H9 (cell line): ENCODE results near the gene ADGRG7. TPM values are rescaled to one million over a fixed set of nuclear protein-coding genes. Genes with fewer than 3 reads are reported as not detected.

ENCODE experiments used
- DNase-seq: peaks from one replicate; pipeline ENCODE4 v3.0.0-alpha.2; 2017
- H2AFZ ChIP-seq: one replicate; pipeline ENCODE4 v1.6.1; 2013; ENCODE audit warnings: mild to moderate bottlenecking, low read length, control low read depth, moderate library complexity
- H2AK5ac ChIP-seq: 2 replicates; pipeline ENCODE4 v1.6.1; 2013; ENCODE audit warnings: low read length, control low read depth, mixed read lengths; ENCODE audit not compliant: insufficient read length
- H2BK120ac ChIP-seq: one replicate; pipeline ENCODE4 v1.6.1; 2013; ENCODE audit warnings: low read depth, mild to moderate bottlenecking, low read length, control low read depth, inconsistent platforms; ENCODE audit not compliant: poor library complexity, severe bottlenecking
- H2BK12ac ChIP-seq: 2 replicates; pipeline ENCODE4 v1.6.1; 2013; ENCODE audit warnings: low read length, control low read depth, mixed read lengths, low read depth; ENCODE audit not compliant: insufficient read length
- H2BK15ac ChIP-seq: 2 replicates; pipeline ENCODE4 v1.6.1; 2013; ENCODE audit warnings: low read depth, low read length, control low read depth
- H2BK20ac ChIP-seq: one replicate; pipeline ENCODE4 v1.6.1; 2013; ENCODE audit warnings: low read depth, mild to moderate bottlenecking, low read length, control low read depth, inconsistent platforms; ENCODE audit not compliant: poor library complexity, severe bottlenecking
- H2BK5ac ChIP-seq: 2 replicates; pipeline ENCODE4 v1.6.1; 2013; ENCODE audit warnings: low read length, control low read depth, mixed read lengths; ENCODE audit not compliant: insufficient read length
- H3K14ac ChIP-seq: 2 replicates; pipeline ENCODE4 v1.6.1; 2013; ENCODE audit warnings: low read length, control low read depth; ENCODE audit not compliant: insufficient read depth
- H3K18ac ChIP-seq: 2 replicates; pipeline ENCODE4 v1.6.1; 2013; ENCODE audit warnings: low read depth, mild to moderate bottlenecking, mixed read lengths, low read length, control low read depth; ENCODE audit not compliant: insufficient read length
- H3K23ac ChIP-seq: 2 replicates; pipeline ENCODE4 v1.6.1; 2013; ENCODE audit warnings: low read length, control low read depth, mixed read lengths, low read depth; ENCODE audit not compliant: insufficient read length
- H3K23me2 ChIP-seq: 2 replicates; pipeline ENCODE4 v1.6.1; 2013; ENCODE audit warnings: low read depth, mild to moderate bottlenecking, mixed read lengths, low read length, control low read depth; ENCODE audit not compliant: insufficient read length, poor library complexity, severe bottlenecking
- H3K27ac ChIP-seq: 2 replicates; pipeline ENCODE4 v1.5.1; 2013; ENCODE audit warnings: low read length, control low read depth, mixed read lengths, low read depth; ENCODE audit not compliant: insufficient read length
- H3K27me3 ChIP-seq: 2 replicates; pipeline ENCODE4 v1.6.1; 2013; ENCODE audit warnings: low read length, control low read depth, inconsistent platforms; ENCODE audit not compliant: insufficient read depth
- H3K4ac ChIP-seq: 2 replicates; pipeline ENCODE4 v1.6.1; 2013; ENCODE audit warnings: low read depth, mild to moderate bottlenecking, control low read depth, inconsistent platforms, low read length, moderate library complexity
- H3K4me1 ChIP-seq: 2 replicates; pipeline ENCODE4 v1.6.1; 2013; ENCODE audit warnings: low read length, control low read depth, inconsistent platforms; ENCODE audit not compliant: insufficient read depth
- H3K4me2 ChIP-seq: 2 replicates; pipeline ENCODE4 v1.6.1; 2013; ENCODE audit warnings: low read length, control low read depth, mixed read lengths; ENCODE audit not compliant: insufficient read length, insufficient read depth
- H3K56ac ChIP-seq: 2 replicates; pipeline ENCODE4 v1.6.1; 2013; ENCODE audit warnings: low read depth, mild to moderate bottlenecking, mixed read lengths, low read length, control low read depth; ENCODE audit not compliant: insufficient read length
- H3K79me1 ChIP-seq: 2 replicates; pipeline ENCODE4 v1.6.1; 2013; ENCODE audit warnings: low read depth, mild to moderate bottlenecking, moderate library complexity, low read length, control low read depth, inconsistent platforms; ENCODE audit not compliant: insufficient read depth, poor library complexity, severe bottlenecking
- H3K79me2 ChIP-seq: 2 replicates; pipeline ENCODE4 v1.6.1; 2013; ENCODE audit warnings: low read length, control low read depth, inconsistent platforms; ENCODE audit not compliant: insufficient read depth
- H3K9ac ChIP-seq: 2 replicates; pipeline ENCODE4 v1.6.1; 2013; ENCODE audit warnings: low read length, control low read depth, mixed read lengths; ENCODE audit not compliant: insufficient read length; ENCODE audit errors: extremely low read depth
- H3K9me3 ChIP-seq: one replicate; pipeline ENCODE4 v1.6.1; 2013; ENCODE audit warnings: low read depth, low read length, inconsistent platforms; ENCODE audit not compliant: control insufficient read depth
- H3T11ph ChIP-seq: one replicate; pipeline ENCODE4 v1.6.1; 2013; ENCODE audit warnings: mild to moderate bottlenecking, low read length, control low read depth, inconsistent platforms
- H4K20me1 ChIP-seq: one replicate; pipeline ENCODE4 v1.6.1; 2013; ENCODE audit not compliant: control insufficient read depth, insufficient read length, insufficient read depth
- H4K5ac ChIP-seq: 2 replicates; pipeline ENCODE4 v1.6.1; 2013; ENCODE audit warnings: low read depth, mild to moderate bottlenecking, mixed read lengths, low read length, control low read depth; ENCODE audit not compliant: insufficient read length
- H4K8ac ChIP-seq: replicated peaks from 2 replicates; pipeline ENCODE4 v1.6.1; 2013; ENCODE audit warnings: low read length, control low read depth, mixed read lengths, low read depth; ENCODE audit not compliant: insufficient read length
- H4K91ac ChIP-seq: 2 replicates; pipeline ENCODE4 v1.6.1; 2013; ENCODE audit warnings: low read depth, mild to moderate bottlenecking, moderate library complexity, mixed read lengths, low read length, control low read depth; ENCODE audit not compliant: insufficient read length
- H3K27ac Mint-ChIP-seq, 3 experiments: 2 replicates in 2 of 3; 3 replicates in 1 of 3; pipeline ENCODE4 v1.8.0; 2020 to 2021; ENCODE audit warnings: mixed read lengths in 3 of 3, mild to moderate bottlenecking in 1 of 3, moderate library complexity in 1 of 3
- H3K27me3 Mint-ChIP-seq: 2 replicates; pipeline ENCODE4 v1.8.0; 2021; ENCODE audit warnings: low read depth, mild to moderate bottlenecking, moderate library complexity, mixed read lengths
- H3K36me3 Mint-ChIP-seq, 3 experiments: 2 replicates in 2 of 3; 3 replicates in 1 of 3; pipeline ENCODE4 v1.8.0; 2020 to 2021; ENCODE audit warnings: low read depth in 3 of 3, mixed read lengths in 3 of 3; ENCODE audit not compliant: insufficient read depth in 1 of 3
- H3K4me1 Mint-ChIP-seq, 2 experiments: 2 replicates each; pipeline ENCODE4 v1.8.0; 2020; ENCODE audit warnings: mixed read lengths in 2 of 2
- H3K4me3 Mint-ChIP-seq, 2 experiments: 2 replicates in 1 of 2; 3 replicates in 1 of 2; pipeline ENCODE4 v1.8.0; 2020 to 2021; ENCODE audit warnings: mild to moderate bottlenecking in 2 of 2, mixed read lengths in 2 of 2, moderate library complexity in 1 of 2
- H3K9me3 Mint-ChIP-seq, 2 experiments: 2 replicates in 1 of 2; 3 replicates in 1 of 2; pipeline ENCODE4 v1.8.0; 2020; ENCODE audit warnings: mild to moderate bottlenecking in 2 of 2, mixed read lengths in 2 of 2, moderate library complexity in 1 of 2
- CTCF ChIP-seq: fragments of 200-600 bp; sonication (generic); conservative IDR thresholded peaks from 3 replicates; pipeline ENCODE4 v1.8.0; 2021; ENCODE audit warnings: antibody characterized with exemption, mild to moderate bottlenecking
- WGBS: extraction: QIAGEN DNeasy Blood & Tissue Kit; methylation state at CpG from one replicate; pipeline ENCODE4 v1.1.7; 2013; ENCODE audit warnings: missing lambda C conversion rate, low lambda C conversion rate, mixed read lengths; ENCODE audit not compliant: insufficient read length; ENCODE audit errors: extremely low coverage; 5-methylcytosine and 5-hydroxymethylcytosine counted together
- total RNA-seq: library from RNA; stranded (reverse); gene quantifications from 2 replicates; pipeline ENCODE4 v1.2.1, GENCODE V29; 2021

Gene ADGRG7
- total RNA-seq, 1 experiment from 2014 or later, result not detected

DNA sequence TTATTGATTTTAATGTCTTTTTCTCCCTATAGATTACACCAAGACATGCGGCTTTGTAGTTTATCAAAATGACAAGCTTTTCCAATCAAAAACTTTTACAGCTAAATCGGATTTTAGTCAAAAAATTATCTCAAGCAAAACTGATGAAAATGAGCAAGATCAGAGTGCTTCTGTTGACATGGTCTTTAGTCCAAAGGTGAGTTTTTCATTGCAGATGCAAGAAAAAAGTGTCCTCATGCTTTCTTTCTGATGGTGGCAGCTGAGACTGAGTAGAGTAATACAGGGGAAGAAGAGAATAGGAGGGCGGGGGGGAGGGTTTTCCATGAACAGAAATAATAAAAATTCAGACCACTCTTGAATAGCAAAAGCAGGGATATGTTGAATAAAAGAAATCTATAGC, 36.5 kb downstream of the ADGRG7 start:
- peaks cover under 1 to 2% of the 10 kb centered on the region in 2 experiments; a peak in 1 of 4 replicates for H3K4me1 Mint-ChIP-seq

More for the DNA sequence above, 36.5 kb downstream of the ADGRG7 start:
- Histone ChIP-seq H3K79me2 (no peaks in the 10 kb centered on the region), H3K27ac (no peak overlapping the region), H3K56ac (no peak overlapping the region), H3K4me2 (no peak overlapping the region), H3K4me1 (no peaks in the 10 kb centered on the region), H3T11ph (no peak overlapping the region), H2BK120ac (no peak overlapping the region), H2BK5ac (no peak overlapping the region), H2BK12ac (no peak overlapping the region), H2AFZ (no peak overlapping the region), H3K9me3 (no peaks in the 10 kb centered on the region), H2BK15ac (no peak overlapping the region), H4K5ac (no peak overlapping the region), H3K23me2 (no peaks in the 10 kb centered on the region), H2AK5ac (no peak overlapping the region), H4K8ac (no peak overlapping the region), H3K18ac (no peak overlapping the region), H3K79me1 (no peaks in the 10 kb centered on the region), H4K91ac (no peak overlapping the region), H3K9ac (no peak overlapping the region), H4K20me1 (no peaks in the 10 kb centered on the region), H3K23ac (no peak overlapping the region), H3K4ac (no peak overlapping the region), H2BK20ac (no peak overlapping the region), H3K27me3 (no peaks in the 10 kb centered on the region), H3K14ac (no peak overlapping the region)
- Mint-ChIP-seq H3K9me3 (no peaks in the 10 kb centered on the region), H3K27me3 (no peaks in the 10 kb centered on the region; the same call in 1 of the 2 replicates), H3K27ac (no peak overlapping the region), H3K4me3 (no peak overlapping the region), H3K36me3 (no peaks in the 10 kb centered on the region)
- no CpG with 5 or more reads among the region's 3 CpGs for WGBS
- no peak for TF ChIP-seq CTCF
- no peak for DNase-seq
